Dendritic cell treated with granulocyte-macrophage colony-stimulating factor and Interleukin-4, amounts not matched to agents 40 ng/mL and 50 ng/mL, for 4 days (primary cell): Measurements from ENCODE around the gene PORCN.
A peak's percentile ranks its signal among the peaks of the same experiment; 100 is the strongest.
"Not testable (repeated sequence)": the region's sequence is repeated elsewhere in the genome, so short reads cannot be mapped to it uniquely, and the experiment has no call there.

Source experiments
- H3K27ac Mint-ChIP-seq: one replicate; pipeline ENCODE4 v1.8.0; 2022; ENCODE audit warnings: mild to moderate bottlenecking, mixed read lengths
- H3K27me3 Mint-ChIP-seq: one replicate; pipeline ENCODE4 v1.8.0; 2022; ENCODE audit warnings: mild to moderate bottlenecking, mixed read lengths
- H3K36me3 Mint-ChIP-seq: one replicate; pipeline ENCODE4 v1.8.0; 2022; ENCODE audit warnings: low read depth, mixed read lengths
- H3K4me1 Mint-ChIP-seq: one replicate; pipeline ENCODE4 v1.8.0; 2022; ENCODE audit warnings: low read depth, mixed read lengths
- H3K4me3 Mint-ChIP-seq: one replicate; pipeline ENCODE4 v1.8.0; 2022; ENCODE audit warnings: mild to moderate bottlenecking, moderate library complexity, mixed read lengths
- H3K9me3 Mint-ChIP-seq: one replicate; pipeline ENCODE4 v1.8.0; 2022; ENCODE audit warnings: mixed read lengths
- intact Hi-C: fragments of 100-400 bp; cut with micrococcal nuclease; formaldehyde crosslinking; loops from one replicate; pipeline ENCODE4 v1.15.0; 2022

PORCN gene

GRCh38 chrX:48509619-48510018 lies 827 bp downstream of the PORCN start:
- Mint-ChIP-seq H3K4me1 (peaks cover 15% of the 10 kb centered on the region), H3K27ac (peak overlapping the region; percentile 88), H3K9me3 (no peaks in the 10 kb centered on the region), H3K36me3 (peaks cover 14% of the 10 kb centered on the region), H3K4me3 (peak overlapping the region; percentile 87), H3K27me3 (no peaks in the 10 kb centered on the region)
- intact Hi-C loops: no loop called here

- no peaks in the 10 kb centered on the region for H3K9me3 Mint-ChIP-seq
- no peak overlapping the region for H3K27ac Mint-ChIP-seq
- intact Hi-C loops: no loop called here
Observed at GRCh38 chrX:48511560-48511959, 2.8 kb downstream of the PORCN start.

GRCh38 chrX:48512371-48512935 lies 3.7 kb downstream of the PORCN start:
- intact Hi-C loops: no loop called here
- H3K27ac Mint-ChIP-seq: no peak overlapping the region

More at GRCh38 chrX:48511560-48511959, 2.8 kb downstream of the PORCN start:
- H3K36me3 Mint-ChIP-seq: peaks cover 33% of the 10 kb centered on the region
- H3K27me3 Mint-ChIP-seq: no peaks in the 10 kb centered on the region
- H3K4me1 Mint-ChIP-seq: peaks cover 15% of the 10 kb centered on the region
- H3K4me3 Mint-ChIP-seq: no peak overlapping the region

GRCh38 chrX:48513670-48514069 lies 4.9 kb downstream of the PORCN start:
- Mint-ChIP-seq H3K27me3 (no peaks in the 10 kb centered on the region), H3K4me3 (no peak overlapping the region), H3K4me1 (peaks cover 15% of the 10 kb centered on the region), H3K27ac (no peak overlapping the region), H3K9me3 (no peaks in the 10 kb centered on the region), H3K36me3 (peaks cover 33% of the 10 kb centered on the region)
- intact Hi-C loops: no loop called here

More at GRCh38 chrX:48512371-48512935, 3.7 kb downstream of the PORCN start:
- Mint-ChIP-seq H3K9me3 (no peaks in the 10 kb centered on the region), H3K27me3 (no peaks in the 10 kb centered on the region), H3K4me3 (no peak overlapping the region), H3K4me1 (peaks cover 15% of the 10 kb centered on the region), H3K36me3 (peaks cover 33% of the 10 kb centered on the region)

- Mint-ChIP-seq H3K9me3 (no peaks in the 10 kb centered on the region), H3K4me1 (peaks cover 13% of the 10 kb centered on the region), H3K27me3 (no peaks in the 10 kb centered on the region), H3K36me3 (peaks cover 33% of the 10 kb centered on the region), H3K4me3 (no peak overlapping the region), H3K27ac (no peak overlapping the region)
- intact Hi-C loops: no loop called here
Observed at GRCh38 chrX:48514126-48514806, 5.5 kb downstream of the PORCN start.

GRCh38 chrX:48514868-48515460 lies 6.2 kb downstream of the PORCN start:
- peaks cover 33% of the 10 kb centered on the region for H3K36me3 Mint-ChIP-seq
- no peak overlapping the region for H3K4me3 Mint-ChIP-seq

GRCh38 chrX:48515842-48516241 lies 7.0 kb downstream of the PORCN start:
- no peak overlapping the region for H3K27ac Mint-ChIP-seq
- H3K27me3 Mint-ChIP-seq: no peaks in the 10 kb centered on the region
- H3K36me3 Mint-ChIP-seq: peaks cover 33% of the 10 kb centered on the region
- H3K9me3 Mint-ChIP-seq: no peaks in the 10 kb centered on the region
- H3K4me3 Mint-ChIP-seq: no peak overlapping the region
- H3K4me1 Mint-ChIP-seq: peaks cover 14% of the 10 kb centered on the region
- intact Hi-C loops: no loop called here

More at GRCh38 chrX:48514868-48515460, 6.2 kb downstream of the PORCN start:
- H3K9me3 Mint-ChIP-seq: no peaks in the 10 kb centered on the region
- H3K4me1 Mint-ChIP-seq: peaks cover 12% of the 10 kb centered on the region
- no peak overlapping the region for H3K27ac Mint-ChIP-seq
- no peaks in the 10 kb centered on the region for H3K27me3 Mint-ChIP-seq
- intact Hi-C loops: no loop called here

GRCh38 chrX:48516285-48516684 lies 7.5 kb downstream of the PORCN start:
- intact Hi-C loops: no loop called here
- Mint-ChIP-seq H3K4me1 (peaks cover 16% of the 10 kb centered on the region), H3K27me3 (no peaks in the 10 kb centered on the region), H3K9me3 (no peaks in the 10 kb centered on the region), H3K27ac (no peak overlapping the region), H3K4me3 (no peak overlapping the region), H3K36me3 (peaks cover 33% of the 10 kb centered on the region)

GRCh38 chrX:48516987-48517386 lies 8.2 kb downstream of the PORCN start:
- no peaks in the 10 kb centered on the region for H3K9me3 Mint-ChIP-seq

GRCh38 chrX:48519481-48519880 lies 10.7 kb downstream of the PORCN start:
- H3K27ac Mint-ChIP-seq: peak overlapping the region; percentile 46
- peaks cover 21% of the 10 kb centered on the region for H3K4me1 Mint-ChIP-seq
- intact Hi-C loops: not testable (repeated sequence)

More at GRCh38 chrX:48516987-48517386, 8.2 kb downstream of the PORCN start:
- Mint-ChIP-seq H3K4me1 (peaks cover 16% of the 10 kb centered on the region), H3K4me3 (peak overlapping the region; percentile 6), H3K27ac (no peak overlapping the region), H3K36me3 (peaks cover 30% of the 10 kb centered on the region), H3K27me3 (no peaks in the 10 kb centered on the region)
- intact Hi-C loops: no loop called here

GRCh38 chrX:48520455-48520854 lies 11.7 kb downstream of the PORCN start:
- no peaks in the 10 kb centered on the region for H3K9me3 Mint-ChIP-seq
- H3K27me3 Mint-ChIP-seq: no peaks in the 10 kb centered on the region
- peak overlapping the region; percentile 69 for H3K27ac Mint-ChIP-seq
- peak overlapping the region; percentile 77 for H3K4me3 Mint-ChIP-seq
- peaks cover 14% of the 10 kb centered on the region for H3K36me3 Mint-ChIP-seq
- intact Hi-C loops: no loop called here
- H3K4me1 Mint-ChIP-seq: peaks cover 21% of the 10 kb centered on the region

More at GRCh38 chrX:48519481-48519880, 10.7 kb downstream of the PORCN start:
- not testable (repeated sequence) for H3K27me3 Mint-ChIP-seq, H3K9me3 Mint-ChIP-seq, H3K4me3 Mint-ChIP-seq
- H3K36me3 Mint-ChIP-seq: peaks cover 24% of the 10 kb centered on the region

GRCh38 chrX:48520976-48521352 lies 12.2 kb downstream of the PORCN start:
- Mint-ChIP-seq H3K4me1 (peaks cover 21% of the 10 kb centered on the region), H3K4me3 (peak overlapping the region; percentile 77), H3K27me3 (no peaks in the 10 kb centered on the region), H3K36me3 (peaks cover 9% of the 10 kb centered on the region), H3K27ac (peak overlapping the region; percentile 69), H3K9me3 (no peaks in the 10 kb centered on the region)
- intact Hi-C loops: no loop called here

- Mint-ChIP-seq H3K4me1 (peaks cover 24% of the 10 kb centered on the region), H3K36me3 (peaks cover 11% of the 10 kb centered on the region), H3K27me3 (no peaks in the 10 kb centered on the region), H3K27ac (peak within 1 kb of the TSS; percentile 69), H3K4me3 (peak within 1 kb of the TSS; percentile 77), H3K9me3 (no peaks in the 10 kb centered on the region)
- intact Hi-C loops: no loop called here
Observed at GRCh38 chrX:48521353-48522243, 12.8 kb downstream of the PORCN start, which contains the start of gene EBP. Gene EBP, plus strand, starts transcription at chrX:48521808. Its CDS starts 1,964 bp downstream, at chrX:48523772.
